SK-N-MC (cell line): ENCODE results near the gene NEMF.

Experiments used
- EZH2 ChIP-seq: fragments of 200-600 bp; sonication (generic); IDR thresholded peaks from one replicate; pipeline ENCODE4 v1.6.1; 2017; ENCODE audit warnings: antibody characterized with exemption
- FOXP2 ChIP-seq: optimal IDR thresholded peaks from 2 replicates; pipeline ENCODE3; 2011; ENCODE audit warnings: mild to moderate bottlenecking, moderate library complexity; ENCODE audit not compliant: insufficient read depth; ENCODE audit errors: extremely low read length, control extremely low read depth
- POLR2AphosphoS5 ChIP-seq: IDR thresholded peaks from 2 replicates; pipeline ENCODE4 v1.6.1; 2012; ENCODE audit warnings: mild to moderate bottlenecking, low read depth, low read length, borderline replicate concordance

DNA sequence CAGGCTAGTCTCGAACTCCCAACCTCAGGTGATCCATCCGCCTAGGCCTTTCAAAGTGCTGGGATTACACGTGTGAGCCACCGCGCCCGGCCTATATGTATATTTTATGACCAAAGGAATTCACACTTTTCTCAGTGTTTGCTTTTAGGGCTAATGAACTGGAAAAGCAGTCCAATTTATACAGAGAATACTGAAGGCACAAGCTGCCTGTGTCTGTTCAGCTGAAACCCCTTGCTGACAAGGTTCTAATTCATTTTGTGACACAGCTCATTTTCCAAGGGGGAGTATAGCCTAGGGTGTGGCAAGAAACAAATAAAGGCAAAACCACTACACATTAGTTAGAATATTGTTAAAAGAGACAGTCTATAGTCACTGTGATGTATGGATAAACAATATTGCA is 18.3 kb upstream of the NEMF start:
- no peak for TF ChIP-seq EZH2
- TF ChIP-seq POLR2AphosphoS5 = no peak
- no peak for TF ChIP-seq FOXP2
